Epithelial cell of proximal tubule (primary cell): ENCODE data around the gene FCN2. TPM values are rescaled to one million over a fixed set of nuclear protein-coding genes. Genes with fewer than 3 reads are reported as not detected.

Experiments used
- DNase-seq: peaks from one replicate; pipeline ENCODE4 v3.0.0-alpha.2; 2011; ENCODE audit warnings: low read depth
- H3K4me3 ChIP-seq: 2 replicates; pipeline ENCODE4 v1.5.1; 2011; ENCODE audit warnings: low read depth, mild to moderate bottlenecking, low read length
- CTCF ChIP-seq: conservative IDR thresholded peaks from 2 replicates; pipeline ENCODE4 v1.5.1; 2012; ENCODE audit warnings: low read depth, mild to moderate bottlenecking, low read length
- total RNA-seq: library from RNA; depleted of rRNA; stranded (reverse); fragments of >200 nt; gene quantifications from 2 replicates; pipeline ENCODE4 v1.2.3, GENCODE V29; 2015

Gene FCN2
- total RNA-seq, 1 donor from 2014 or later = not detected

- H3K4me3 ChIP-seq = no peak overlapping the region
- no peak for DNase-seq
- no peak for TF ChIP-seq CTCF
Observed at GRCh38 chr9:134861595-134862334, 18.8 kb upstream of the FCN2 start.

- no peak for TF ChIP-seq CTCF
- no peak overlapping the region for H3K4me3 ChIP-seq
- no peak for DNase-seq
Observed at GRCh38 chr9:134863306-134863902, 17.2 kb upstream of the FCN2 start.

DNA sequence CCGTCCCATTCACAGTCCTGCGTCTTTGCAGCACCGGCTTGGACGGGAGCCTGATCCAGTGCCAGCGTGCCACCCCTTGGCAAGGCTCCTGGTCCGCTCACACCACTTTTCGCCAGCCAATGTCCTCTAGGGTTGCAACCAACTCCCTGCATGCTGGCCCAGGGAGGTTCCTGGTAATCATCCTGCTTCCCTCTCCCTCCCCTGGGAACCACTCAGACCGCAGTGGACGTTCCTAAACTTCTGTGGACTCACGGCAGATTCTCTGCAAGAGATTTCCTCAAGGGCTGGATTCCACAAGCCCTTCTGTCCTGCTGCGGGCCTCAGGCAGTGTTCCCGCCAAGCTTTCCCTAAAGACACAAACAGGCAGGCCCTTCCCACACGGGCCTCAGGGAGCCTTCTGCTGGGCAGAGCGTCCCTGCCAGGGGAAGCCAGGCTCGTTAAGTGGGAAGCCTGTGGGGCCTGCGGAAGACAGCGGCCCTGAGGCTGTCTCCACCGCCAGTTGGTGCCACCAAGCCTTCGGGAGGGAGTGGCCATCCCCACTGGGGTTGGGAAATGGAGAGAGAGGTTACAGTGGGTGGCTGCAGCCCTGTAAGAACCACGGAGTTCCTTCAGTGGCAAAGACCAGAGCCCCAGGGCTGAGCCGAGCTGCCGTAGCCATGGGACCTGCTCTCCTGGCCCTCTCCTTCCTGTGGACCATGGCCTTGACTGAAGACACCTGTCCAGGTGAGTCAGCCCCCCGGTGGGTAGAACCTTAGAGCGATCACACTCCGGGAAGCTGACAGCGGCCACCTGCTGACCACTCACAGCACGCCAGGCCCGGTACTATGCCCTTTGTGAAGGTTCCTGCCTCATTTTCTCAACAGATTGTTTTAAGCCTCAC is 16.4 kb upstream of the FCN2 start:
- no peak for DNase-seq
- no peak for TF ChIP-seq CTCF
- no peak overlapping the region for H3K4me3 ChIP-seq

DNA sequence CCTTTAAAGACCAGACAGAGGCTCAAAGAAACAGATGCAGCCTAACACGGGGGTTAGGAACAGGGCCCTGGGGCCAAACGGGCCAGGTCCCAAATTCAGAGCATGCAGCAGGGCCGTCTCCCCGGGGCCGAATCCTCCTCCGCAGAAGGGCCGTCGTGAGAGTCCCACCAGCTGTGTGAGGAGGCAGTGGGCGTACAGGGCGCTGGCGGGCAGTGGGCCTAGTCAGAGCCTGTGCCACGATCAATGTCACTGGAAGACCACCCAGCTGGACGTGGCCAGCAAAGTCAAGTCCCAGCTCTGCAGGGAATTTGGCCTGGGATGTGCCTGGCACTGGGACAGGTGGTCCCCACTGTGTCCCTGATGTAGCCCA is 15.8 kb upstream of the FCN2 start:
- H3K4me3 ChIP-seq = no peak overlapping the region
- no peak for TF ChIP-seq CTCF

GRCh38 chr9:134867917-134868750 is 12.5 kb upstream of the FCN2 start:
- DNase-seq = no peak
- H3K4me3 ChIP-seq = no peak overlapping the region
- no peak for TF ChIP-seq CTCF

More for the DNA sequence above, 15.8 kb upstream of the FCN2 start:
- DNase-seq = no peak

DNA sequence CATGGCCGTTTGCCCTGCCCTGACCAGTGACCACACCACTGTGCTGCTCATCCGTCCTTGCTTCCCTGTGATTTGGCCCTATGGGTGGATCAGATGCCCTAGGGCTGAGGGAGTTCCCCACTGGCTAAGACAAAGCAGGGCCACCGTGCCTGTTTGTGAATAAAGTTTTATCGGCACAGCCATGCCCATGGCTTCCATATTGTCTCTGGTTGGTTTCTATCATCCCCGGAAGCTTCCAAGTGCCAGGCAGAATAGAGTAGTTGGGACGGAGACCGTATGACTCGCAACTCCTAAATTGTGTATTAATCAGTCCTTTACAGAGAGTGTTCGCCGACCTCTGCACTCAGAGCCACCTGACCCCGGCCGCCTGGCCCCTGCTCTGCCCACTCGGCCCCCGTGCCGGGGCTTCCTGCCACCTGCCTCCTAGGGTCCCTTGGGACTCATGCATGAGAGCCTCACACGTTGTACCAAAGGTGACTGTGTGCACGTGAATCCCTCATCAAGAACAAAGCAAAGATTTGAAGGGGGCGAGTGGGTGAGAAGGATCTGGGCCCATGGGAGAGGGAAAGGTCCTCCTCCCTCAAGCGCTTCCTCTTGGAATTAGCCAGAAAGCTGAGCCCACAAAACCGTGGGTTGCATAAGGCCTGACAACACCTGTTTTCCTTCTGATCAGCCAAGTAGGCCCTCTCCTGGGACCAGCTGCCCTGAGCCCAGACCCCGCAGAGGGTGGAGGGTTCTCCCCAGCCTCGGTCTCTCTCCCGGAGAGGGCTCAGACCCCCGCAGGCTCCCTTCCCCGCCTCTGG is 11.7 kb upstream of the FCN2 start:
- no peak for TF ChIP-seq CTCF
- no peak for DNase-seq
- no peak overlapping the region for H3K4me3 ChIP-seq
